HUES64 (cell line): Measurements from ENCODE around the gene AK8.

Experiments
- H3K27ac ChIP-seq: 2 replicates; pipeline ENCODE4 v1.7.0; 2013; ENCODE audit warnings: low read depth, low read length, inconsistent platforms
- H3K27me3 ChIP-seq: 2 replicates; pipeline ENCODE4 v1.6.1; 2013; ENCODE audit warnings: mild to moderate bottlenecking, low read length; ENCODE audit not compliant: insufficient read depth
- H3K36me3 ChIP-seq: 2 replicates; pipeline ENCODE4 v1.6.1; 2013; ENCODE audit warnings: mild to moderate bottlenecking, low read length; ENCODE audit not compliant: insufficient read depth
- H3K4me1 ChIP-seq: 2 replicates; pipeline ENCODE4 v1.6.1; 2013; ENCODE audit warnings: mild to moderate bottlenecking, low read length, moderate library complexity; ENCODE audit not compliant: insufficient read depth
- H3K4me3 ChIP-seq: 2 replicates; pipeline ENCODE4 v1.5.1; 2013; ENCODE audit warnings: mild to moderate bottlenecking, low read length, moderate library complexity
- H3K9ac ChIP-seq: 2 replicates; pipeline ENCODE4 v1.6.1; 2013; ENCODE audit warnings: mild to moderate bottlenecking, low read depth, low read length
- H3K9me3 ChIP-seq: 2 replicates; pipeline ENCODE4 v1.6.1; 2013; ENCODE audit warnings: low read depth, low read length; ENCODE audit not compliant: insufficient read depth
- WGBS: fragments of 150-250, 120-280 bp; methylation state at CpG from one replicate; pipeline ENCODE4 v1.1.7; 2013; ENCODE audit warnings: missing lambda C conversion rate; 5-methylcytosine and 5-hydroxymethylcytosine counted together

Gene AK8

GRCh38 chr9:132763574-132763973 is 114.5 kb downstream of the AK8 start:
- Histone ChIP-seq H3K36me3 (no peaks in the 10 kb centered on the region), H3K4me3 (no peak overlapping the region), H3K9ac (no peak overlapping the region), H3K4me1 (no peaks in the 10 kb centered on the region), H3K27me3 (peaks cover 9% of the 10 kb centered on the region; the same call in 1 of the 2 replicates), H3K9me3 (no peaks in the 10 kb centered on the region), H3K27ac (no peak overlapping the region)
- WGBS = 95% methylated on average over 3 of the region's 3 CpGs

GRCh38 chr9:132762896-132763295 is 115.2 kb downstream of the AK8 start:
- Histone ChIP-seq H3K9me3 (no peaks in the 10 kb centered on the region), H3K27ac (no peak overlapping the region), H3K4me3 (no peak overlapping the region), H3K27me3 (peaks cover 6% of the 10 kb centered on the region; the same call in 1 of the 2 replicates), H3K36me3 (no peaks in the 10 kb centered on the region), H3K9ac (no peak overlapping the region), H3K4me1 (no peaks in the 10 kb centered on the region)
- 97% methylated on average over 4 of the region's 4 CpGs for WGBS

GRCh38 chr9:132761602-132762001 is 116.5 kb downstream of the AK8 start:
- Histone ChIP-seq H3K36me3 (no peaks in the 10 kb centered on the region), H3K9ac (no peak overlapping the region), H3K27ac (no peak overlapping the region), H3K4me1 (no peaks in the 10 kb centered on the region), H3K9me3 (no peaks in the 10 kb centered on the region), H3K4me3 (no peak overlapping the region), H3K27me3 (peaks cover 3% of the 10 kb centered on the region; the same call in 1 of the 2 replicates)
- 93% methylated on average over 1 of the region's 1 CpG for WGBS

GRCh38 chr9:132760057-132760456 is 118.0 kb downstream of the AK8 start:
- H3K4me3 ChIP-seq = no peak overlapping the region
- H3K27ac ChIP-seq = no peak overlapping the region
- H3K27me3 ChIP-seq = peaks cover 2% of the 10 kb centered on the region; the same call in 1 of the 2 replicates
- no CpG with 5 or more reads among the region's 1 CpG for WGBS
- H3K36me3 ChIP-seq = no peaks in the 10 kb centered on the region
- no peak overlapping the region for H3K9ac ChIP-seq
- no peaks in the 10 kb centered on the region for H3K4me1 ChIP-seq
- no peaks in the 10 kb centered on the region for H3K9me3 ChIP-seq

- 88% methylated on average over 18 of the region's 18 CpGs for WGBS
- no peak overlapping the region for H3K27ac ChIP-seq
Observed at GRCh38 chr9:132757016-132757415, 121.1 kb downstream of the AK8 start.

GRCh38 chr9:132756214-132756845 is 121.8 kb downstream of the AK8 start:
- no peak overlapping the region for H3K4me3 ChIP-seq
- no peak overlapping the region for H3K27ac ChIP-seq
- no peaks in the 10 kb centered on the region for H3K36me3 ChIP-seq
- WGBS = 80% methylated on average over 18 of the region's 18 CpGs
- H3K27me3 ChIP-seq = peaks cover 4% of the 10 kb centered on the region; the same call in 1 of the 2 replicates
- H3K9ac ChIP-seq = no peak overlapping the region
- H3K9me3 ChIP-seq = no peaks in the 10 kb centered on the region
- H3K4me1 ChIP-seq = peaks cover 7% of the 10 kb centered on the region

More at GRCh38 chr9:132757016-132757415, 121.1 kb downstream of the AK8 start:
- Histone ChIP-seq H3K9ac (no peak overlapping the region), H3K4me1 (peaks cover 7% of the 10 kb centered on the region), H3K27me3 (peaks cover 4% of the 10 kb centered on the region; the same call in 1 of the 2 replicates), H3K36me3 (no peaks in the 10 kb centered on the region), H3K4me3 (no peak overlapping the region), H3K9me3 (no peaks in the 10 kb centered on the region)

- Histone ChIP-seq H3K27ac (no peak overlapping the region), H3K27me3 (peaks cover 5% of the 10 kb centered on the region; the same call in 1 of the 2 replicates), H3K9me3 (no peaks in the 10 kb centered on the region), H3K36me3 (no peaks in the 10 kb centered on the region), H3K9ac (no peak overlapping the region), H3K4me1 (peaks cover 7% of the 10 kb centered on the region), H3K4me3 (no peak overlapping the region)
- WGBS = 94% methylated on average over 9 of the region's 9 CpGs
Observed at GRCh38 chr9:132755096-132755495, 123.0 kb downstream of the AK8 start.

GRCh38 chr9:132754236-132754635 is 123.8 kb downstream of the AK8 start:
- 85% methylated on average over 7 of the region's 7 CpGs for WGBS
- Histone ChIP-seq H3K9ac (no peak overlapping the region), H3K27ac (no peak overlapping the region), H3K4me1 (peaks cover 7% of the 10 kb centered on the region), H3K36me3 (no peaks in the 10 kb centered on the region), H3K9me3 (no peaks in the 10 kb centered on the region), H3K27me3 (peaks cover 5% of the 10 kb centered on the region; the same call in 1 of the 2 replicates), H3K4me3 (no peak overlapping the region)

GRCh38 chr9:132753593-132753880 is 124.5 kb downstream of the AK8 start:
- WGBS = 86% methylated on average over 7 of the region's 7 CpGs
- Histone ChIP-seq H3K9ac (no peak overlapping the region), H3K9me3 (no peaks in the 10 kb centered on the region), H3K4me1 (peaks cover 7% of the 10 kb centered on the region), H3K36me3 (no peaks in the 10 kb centered on the region), H3K27ac (no peak overlapping the region), H3K4me3 (no peak overlapping the region), H3K27me3 (peaks cover 5% of the 10 kb centered on the region; the same call in 1 of the 2 replicates)

- WGBS = 79% methylated on average over 10 of the region's 10 CpGs
- Histone ChIP-seq H3K9ac (no peak overlapping the region), H3K27ac (no peak overlapping the region), H3K9me3 (no peaks in the 10 kb centered on the region), H3K4me1 (peaks cover 7% of the 10 kb centered on the region), H3K27me3 (peaks cover 5% of the 10 kb centered on the region; the same call in 1 of the 2 replicates), H3K4me3 (no peak overlapping the region), H3K36me3 (no peaks in the 10 kb centered on the region)
Observed at GRCh38 chr9:132752877-132753592, 125.0 kb downstream of the AK8 start.

- H3K4me1 ChIP-seq = peaks cover 13% of the 10 kb centered on the region
- H3K27ac ChIP-seq = no peak overlapping the region
- H3K9ac ChIP-seq = no peak overlapping the region
- 91% methylated on average over 9 of the region's 9 CpGs for WGBS
- H3K27me3 ChIP-seq = peaks cover 19% of the 10 kb centered on the region
- no peak overlapping the region for H3K4me3 ChIP-seq
- no peaks in the 10 kb centered on the region for H3K9me3 ChIP-seq
- H3K36me3 ChIP-seq = no peaks in the 10 kb centered on the region
Observed at GRCh38 chr9:132750668-132751067, 127.4 kb downstream of the AK8 start.
